BJ (cell line): ENCODE results near the gene ZSCAN5A. TPM values are rescaled to one million over a fixed set of nuclear protein-coding genes. Genes with fewer than 3 reads are reported as not detected.
"Not testable (repeated sequence)": the region's sequence is repeated elsewhere in the genome, so short reads cannot be mapped to it uniquely, and the experiment has no call there.

Experiments used
- CTCF ChIA-PET: fragments of 350-600 bp; formaldehyde crosslinking; extraction: SDS; loops from one replicate; lab custom pipeline; 2021; ENCODE audit warnings: antibody characterized with exemption, inconsistent platforms; lab: Yijun Ruan, JAX
- POLR2A ChIA-PET: fragments of 300-600 bp; sonication (Branson Sonifier 250); formaldehyde crosslinking; extraction: SDS; loops from one replicate; lab custom pipeline; 2021; ENCODE audit warnings: antibody characterized with exemption; lab: Charles Lee
- DNase-seq: peaks from one replicate; pipeline ENCODE4 v3.0.0-alpha.2; 2011; ENCODE audit warnings: low read depth
- H3K27me3 ChIP-seq: 2 replicates; pipeline ENCODE4 v1.6.0; 2011; ENCODE audit warnings: low read length; ENCODE audit not compliant: control insufficient read depth, insufficient read depth
- H3K36me3 ChIP-seq: 2 replicates; pipeline ENCODE4 v1.5.1; 2011; ENCODE audit warnings: low read length; ENCODE audit not compliant: control insufficient read depth, insufficient read depth
- H3K4me3 ChIP-seq: 2 replicates; pipeline ENCODE4 v1.5.1; 2011; ENCODE audit warnings: low read depth, mild to moderate bottlenecking, control low read depth, low read length
- CTCF ChIP-seq: IDR thresholded peaks from 2 replicates; pipeline ENCODE4 v1.5.1; 2011; ENCODE audit warnings: low read depth, mild to moderate bottlenecking, control low read depth, inconsistent platforms, low read length, moderate library complexity; ENCODE audit not compliant: insufficient read depth
- polyA plus RNA-seq: library from polyadenylated mRNA; depleted of rRNA; stranded (reverse); fragments of >200 nt; gene quantifications from 2 replicates; pipeline ENCODE4 v1.2.3, GENCODE V29; 2011

Gene ZSCAN5A
- polyA plus RNA-seq, 1 experiment: 4.0 TPM

GRCh38 chr19:56308792-56309191, 5.8 kb downstream of the ZSCAN5A start:
- no peak for TF ChIP-seq CTCF
- H3K27me3 ChIP-seq: no peaks in the 10 kb centered on the region
- H3K36me3 ChIP-seq: peaks cover 3% of the 10 kb centered on the region
- no peak for DNase-seq
- CTCF ChIA-PET: no interaction called here
- no peak overlapping the region for H3K4me3 ChIP-seq
- POLR2A ChIA-PET: no interaction called here

DNA sequence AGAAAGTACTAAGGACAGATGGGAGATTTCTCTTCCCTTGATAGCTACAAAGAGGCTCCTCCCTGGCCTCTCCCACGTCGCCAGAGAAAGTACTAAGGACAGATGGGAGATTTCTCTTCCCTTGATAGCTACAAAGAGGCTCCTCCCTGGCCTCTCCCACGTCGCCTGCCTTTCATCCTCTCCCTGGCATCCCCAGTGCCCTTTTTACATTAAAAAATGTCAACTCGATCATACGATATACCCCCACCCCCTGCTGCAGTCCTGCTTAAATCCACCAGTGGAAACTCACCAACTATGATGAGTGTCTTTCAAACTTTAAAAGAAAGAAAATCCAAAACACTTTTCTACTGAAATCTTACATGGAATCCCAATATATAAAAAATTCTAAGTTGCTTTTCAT, 7.6 kb downstream of the ZSCAN5A start:
- H3K4me3 ChIP-seq, DNase-seq, H3K27me3 ChIP-seq, CTCF ChIA-PET, H3K36me3 ChIP-seq, POLR2A ChIA-PET: not testable (repeated sequence)

- Histone ChIP-seq H3K36me3 (peaks cover 4% of the 10 kb centered on the region), H3K4me3 (no peak overlapping the region), H3K27me3 (no peaks in the 10 kb centered on the region)
- no peak for TF ChIP-seq CTCF
- no peak for DNase-seq
- POLR2A ChIA-PET: no interaction called here
- CTCF ChIA-PET: interaction anchor here (0.9 kb wide), 1 partner anchor 8 kb away, joined by 3 read pairs; no protein-coding TSS in a partner anchor
Observed at GRCh38 chr19:56306016-56306415, 8.6 kb downstream of the ZSCAN5A start.

DNA sequence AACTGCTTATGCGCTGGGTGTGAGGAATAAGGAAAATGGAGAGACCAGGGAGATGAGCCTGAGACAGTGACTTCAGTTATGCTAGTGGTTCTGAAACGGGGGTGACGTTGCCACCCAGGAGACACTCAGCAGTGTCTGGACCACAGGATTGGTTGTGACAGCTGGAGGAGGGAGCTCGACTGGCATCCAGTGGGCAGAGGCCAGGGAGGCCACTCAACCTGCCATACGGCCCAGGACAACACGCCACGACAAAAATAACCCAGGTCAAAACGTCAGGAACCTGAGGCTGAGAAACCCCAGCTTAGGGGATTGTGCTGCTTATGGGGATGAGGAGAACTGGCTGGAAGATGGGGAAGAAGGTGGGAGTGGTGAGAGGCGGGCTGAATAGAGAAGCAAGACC, 10.4 kb downstream of the ZSCAN5A start:
- CTCF ChIA-PET: no interaction called here
- POLR2A ChIA-PET: no interaction called here
- DNase-seq: no peak
- Histone ChIP-seq H3K4me3 (no peak overlapping the region), H3K36me3 (peaks cover 4% of the 10 kb centered on the region), H3K27me3 (no peaks in the 10 kb centered on the region)
- TF ChIP-seq CTCF: no peak

GRCh38 chr19:56301886-56302620, 12.6 kb downstream of the ZSCAN5A start:
- ChIA-PET POLR2A (no interaction called here), CTCF (no interaction called here)
- Histone ChIP-seq H3K36me3 (peaks cover 4% of the 10 kb centered on the region), H3K27me3 (no peaks in the 10 kb centered on the region), H3K4me3 (no peak overlapping the region)
- no peak for DNase-seq
- no peak for TF ChIP-seq CTCF

GRCh38 chr19:56301155-56301554, 13.5 kb downstream of the ZSCAN5A start:
- peaks cover 5% of the 10 kb centered on the region for H3K36me3 ChIP-seq
- CTCF ChIA-PET: no interaction called here
- H3K27me3 ChIP-seq: no peaks in the 10 kb centered on the region
- DNase-seq: no peak
- POLR2A ChIA-PET: no interaction called here
- no peak overlapping the region for H3K4me3 ChIP-seq
- TF ChIP-seq CTCF: no peak
